ENCODE results near the gene NUDT8. TPM values are rescaled to one million over a fixed set of nuclear protein-coding genes. Genes with fewer than 3 reads are reported as not detected.
"Not testable (repeated sequence)": the region's sequence is repeated elsewhere in the genome, so short reads cannot be mapped to it uniquely, and the experiment has no call there.

NUDT8 gene
- total RNA-seq, 1 donor from 2014 or later = 14.2 TPM

- TF ChIP-seq CTCF (IDR thresholded peaks at IDR 0.05; ENCODE audit: insufficient read depth, low read length, severe bottlenecking) = no peak
- no peak for FAIRE-seq
- Histone ChIP-seq H3K36me3 (ENCODE audit: control insufficient read depth, insufficient read depth, low read length) (no peaks in the 10 kb centered on the region), H3K4me3 (ENCODE audit: low read depth, low read length) (no peak within 1 kb of the TSS), H3K27me3 (ENCODE audit: control insufficient read depth, insufficient read depth, low read length) (no peaks in the 10 kb centered on the region)
- DNase-seq (ENCODE audit: low read depth) = no peak
These were observed 9.7 kb upstream of the NUDT8 start, which contains the start of gene TBX10 for GRCh38 chr11:67639438-67639859. Gene TBX10 (minus strand): TSS chr11:67639763. CDS start chr11:67639472, 291 bp downstream.

- Histone ChIP-seq H3K27me3 (ENCODE audit: control insufficient read depth, insufficient read depth, low read length) (no peaks in the 10 kb centered on the region), H3K36me3 (ENCODE audit: control insufficient read depth, insufficient read depth, low read length) (no peaks in the 10 kb centered on the region), H3K4me3 (ENCODE audit: low read depth, low read length) (no peak overlapping the region)
- no peak for DNase-seq (ENCODE audit: low read depth)
- no peak for TF ChIP-seq CTCF (IDR thresholded peaks at IDR 0.05; ENCODE audit: insufficient read depth, low read length, severe bottlenecking)
- FAIRE-seq = no peak
These were observed 9.0 kb upstream of the NUDT8 start for GRCh38 chr11:67638535-67639437.

- not testable (repeated sequence) for FAIRE-seq
These were observed 7.7 kb upstream of the NUDT8 start for GRCh38 chr11:67637441-67637840.

GRCh38 chr11:67636962-67637361, 7.2 kb upstream of the NUDT8 start:
- Histone ChIP-seq H3K4me3 (ENCODE audit: low read depth, low read length) (no peak overlapping the region), H3K27me3 (ENCODE audit: control insufficient read depth, insufficient read depth, low read length) (no peaks in the 10 kb centered on the region), H3K36me3 (ENCODE audit: control insufficient read depth, insufficient read depth, low read length) (no peaks in the 10 kb centered on the region)
- DNase-seq (ENCODE audit: low read depth) (no peak), FAIRE-seq (no peak)
- no peak for TF ChIP-seq CTCF (IDR thresholded peaks at IDR 0.05; ENCODE audit: insufficient read depth, low read length, severe bottlenecking)

More at GRCh38 chr11:67637441-67637840, 7.7 kb upstream of the NUDT8 start:
- H3K4me3 ChIP-seq (ENCODE audit: low read depth, low read length); DNase-seq (ENCODE audit: low read depth); H3K36me3 ChIP-seq (ENCODE audit: control insufficient read depth, insufficient read depth, low read length); H3K27me3 ChIP-seq (ENCODE audit: control insufficient read depth, insufficient read depth, low read length): not testable (repeated sequence)

GRCh38 chr11:67635231-67635521, 5.4 kb upstream of the NUDT8 start:
- H3K4me3 ChIP-seq (ENCODE audit: low read depth, low read length) = no peak overlapping the region
- TF ChIP-seq CTCF (IDR thresholded peaks at IDR 0.05; ENCODE audit: insufficient read depth, low read length, severe bottlenecking) = no peak
- H3K36me3 ChIP-seq (ENCODE audit: control insufficient read depth, insufficient read depth, low read length) = no peaks in the 10 kb centered on the region
- no peak for FAIRE-seq
- no peak for DNase-seq (ENCODE audit: low read depth)
- H3K27me3 ChIP-seq (ENCODE audit: control insufficient read depth, insufficient read depth, low read length) = no peaks in the 10 kb centered on the region

- FAIRE-seq (no peak), DNase-seq (ENCODE audit: low read depth) (no peak)
- no peaks in the 10 kb centered on the region for H3K36me3 ChIP-seq (ENCODE audit: control insufficient read depth, insufficient read depth, low read length)
- H3K4me3 ChIP-seq (ENCODE audit: low read depth, low read length) = no peak overlapping the region
- H3K27me3 ChIP-seq (ENCODE audit: control insufficient read depth, insufficient read depth, low read length) = no peaks in the 10 kb centered on the region
- TF ChIP-seq CTCF (IDR thresholded peaks at IDR 0.05; ENCODE audit: insufficient read depth, low read length, severe bottlenecking) = no peak
These were observed 4.9 kb upstream of the NUDT8 start for GRCh38 chr11:67634366-67635230.
